A204.1 (cell line): Measurements from ENCODE around the gene GPRIN3.
"Not testable (repeated sequence)": the region's sequence is repeated elsewhere in the genome, so short reads cannot be mapped to it uniquely, and the experiment has no call there.

Experiments
- FAIRE-seq: peaks from 2 replicates; lab custom pipeline; 2012; peaks lifted over from hg19 to GRCh38; lab: Jason Lieb, UNC

The GPRIN3 gene

GRCh38 chr4:89311433-89311832 lies 3.8 kb upstream of the GPRIN3 start:
- no peak for FAIRE-seq

DNA sequence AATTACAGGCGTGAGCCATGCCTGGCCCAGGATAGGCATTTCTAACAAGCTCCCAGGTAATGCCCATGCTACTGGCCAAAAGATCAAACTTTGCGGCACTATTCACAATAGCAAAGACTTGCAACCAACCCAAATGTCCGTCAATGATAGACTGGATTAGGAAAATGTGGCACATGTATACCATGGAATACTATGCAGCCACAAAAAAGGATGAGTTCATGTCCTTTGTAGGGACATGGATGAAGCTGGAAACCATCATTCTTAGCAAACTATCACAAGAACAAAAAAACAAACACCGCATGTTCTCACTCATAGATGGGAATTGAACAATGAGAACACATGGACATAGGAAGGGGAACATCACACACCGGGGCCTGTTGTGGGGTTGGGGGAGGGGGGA lies 1.6 kb upstream of the GPRIN3 start:
- not testable (repeated sequence) for FAIRE-seq

- FAIRE-seq = no peak
Measured at GRCh38 chr4:89308161-89308500, 531 bp upstream of the GPRIN3 start.

DNA sequence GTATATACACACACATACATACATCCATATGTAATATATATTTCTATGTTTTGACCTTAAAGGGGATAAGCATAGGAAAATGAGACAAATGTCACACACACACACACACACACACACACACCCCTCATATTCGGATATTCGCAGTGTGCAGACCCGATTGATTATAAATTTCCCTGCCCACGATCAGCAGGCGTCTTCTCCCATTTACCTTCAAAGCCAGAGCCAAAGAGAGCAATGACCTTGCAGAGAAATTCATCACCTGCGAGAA lies 488 bp downstream of the GPRIN3 start:
- no peak for FAIRE-seq

GRCh38 chr4:89306486-89307177 lies 968 bp downstream of the GPRIN3 start:
- no peak for FAIRE-seq

- no peak for FAIRE-seq
Measured at GRCh38 chr4:89305712-89306437, 1.7 kb downstream of the GPRIN3 start.

GRCh38 chr4:89305028-89305427 lies 2.6 kb downstream of the GPRIN3 start:
- FAIRE-seq = no peak

GRCh38 chr4:89303814-89304388 lies 3.7 kb downstream of the GPRIN3 start:
- no peak for FAIRE-seq

DNA sequence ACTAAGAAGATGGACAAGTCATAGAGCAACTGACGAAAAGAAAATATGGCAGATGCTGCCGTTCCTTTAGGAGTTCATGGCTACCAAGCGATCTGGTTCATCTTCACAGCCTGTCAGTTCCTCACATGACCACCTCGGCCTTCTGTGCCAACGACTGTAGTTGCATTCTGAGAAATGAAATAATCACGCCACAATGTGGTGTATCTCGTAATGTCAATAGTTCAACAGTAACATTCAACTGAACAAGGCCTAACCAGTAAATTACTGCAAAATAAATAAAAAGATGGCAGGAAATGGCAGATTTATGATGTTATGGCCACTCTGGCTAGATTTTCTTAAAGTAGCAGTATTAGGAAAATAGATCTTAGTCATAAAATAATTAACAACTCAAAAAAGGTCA lies 4.4 kb downstream of the GPRIN3 start:
- no peak for FAIRE-seq

GRCh38 chr4:89301902-89302301 lies 5.7 kb downstream of the GPRIN3 start:
- FAIRE-seq = no peak

DNA sequence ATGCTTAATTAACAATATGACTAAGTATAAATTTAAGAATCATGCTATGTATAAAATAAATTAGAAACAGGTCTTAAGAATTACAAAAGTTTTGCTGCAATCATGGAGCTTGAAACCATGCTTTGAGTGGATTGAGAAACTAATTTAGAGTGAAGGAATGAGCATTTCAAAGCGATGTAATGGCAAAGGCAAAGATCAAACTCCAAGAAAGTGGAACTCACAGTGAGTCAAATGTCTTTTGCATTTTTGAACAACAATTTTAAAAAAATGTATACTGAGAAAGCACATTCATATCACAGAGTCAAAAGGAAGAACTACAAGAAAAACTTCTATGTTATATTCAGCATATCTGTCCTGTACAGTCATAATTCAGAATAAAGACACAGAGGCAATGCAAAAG lies 6.6 kb downstream of the GPRIN3 start:
- no peak for FAIRE-seq

- no peak for FAIRE-seq
Measured at GRCh38 chr4:89300499-89300898, 7.1 kb downstream of the GPRIN3 start.

GRCh38 chr4:89300060-89300459 lies 7.5 kb downstream of the GPRIN3 start:
- FAIRE-seq = no peak

DNA sequence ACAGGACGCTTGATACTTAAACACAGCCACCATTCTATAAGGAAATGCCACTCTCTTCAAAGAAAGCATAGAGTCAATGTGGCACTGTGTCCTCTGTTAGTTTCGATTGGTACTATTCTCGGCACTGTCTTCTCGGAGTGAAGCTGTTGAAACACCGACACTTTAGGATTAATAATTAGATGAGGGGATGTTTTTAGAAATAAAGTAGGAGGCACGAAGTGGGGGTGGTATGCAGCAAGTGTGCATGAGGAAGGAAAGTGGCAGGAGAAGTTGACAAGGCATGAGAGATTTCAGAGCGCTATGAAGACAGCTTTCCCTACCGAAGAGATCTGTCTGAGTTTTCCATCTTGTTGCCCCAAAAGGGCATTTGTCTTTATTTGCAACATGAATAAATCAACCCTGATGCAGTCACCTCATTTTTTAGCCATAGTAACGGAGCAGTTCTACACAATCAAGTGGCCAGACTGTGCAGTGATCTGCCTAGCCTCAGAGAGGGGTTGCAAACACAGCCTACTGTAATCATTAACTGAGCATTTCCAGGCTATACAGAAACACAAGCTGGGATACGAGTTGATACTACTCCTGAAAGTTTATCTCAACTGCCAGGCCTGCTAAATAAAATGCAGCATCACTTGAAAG lies 8.3 kb downstream of the GPRIN3 start:
- FAIRE-seq = no peak

DNA sequence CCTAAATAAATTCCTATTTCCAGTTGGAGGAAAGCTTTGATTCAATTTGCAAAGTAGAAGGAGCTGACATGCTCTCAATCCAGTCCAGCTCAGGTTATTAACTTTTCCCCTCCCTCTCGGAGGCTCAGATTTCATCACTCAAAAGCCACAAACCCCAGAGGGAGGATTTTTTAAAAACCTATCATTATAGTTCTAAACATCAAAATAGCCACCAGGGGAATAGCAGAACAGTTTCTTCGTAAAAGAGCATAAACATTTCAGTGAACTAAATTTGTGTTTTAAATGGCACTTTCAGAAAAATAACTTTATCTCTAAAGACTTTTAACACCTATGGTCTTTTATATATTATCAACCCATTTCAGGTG lies 8.8 kb downstream of the GPRIN3 start:
- FAIRE-seq = no peak

- no peak for FAIRE-seq
Measured at GRCh38 chr4:89298155-89298554, 9.4 kb downstream of the GPRIN3 start.

DNA sequence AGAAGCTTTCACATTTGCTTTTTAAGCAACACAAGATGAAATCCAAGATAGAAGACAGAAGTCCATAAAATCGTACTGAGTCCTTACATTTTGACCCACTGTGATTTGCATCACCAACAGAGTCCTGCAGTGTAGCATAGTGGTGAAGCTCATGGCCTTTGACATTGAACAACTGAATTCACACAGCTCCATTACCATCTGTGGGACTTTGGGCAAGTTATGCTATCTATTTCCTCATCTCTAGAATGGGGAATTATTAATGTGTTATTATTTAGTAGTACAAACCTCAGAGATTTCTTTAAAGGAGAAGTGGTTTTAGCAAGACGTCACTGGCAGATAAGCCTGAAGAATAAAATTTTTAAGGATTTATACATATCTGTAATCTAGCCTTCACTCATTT lies 10.7 kb downstream of the GPRIN3 start:
- no peak for FAIRE-seq

DNA sequence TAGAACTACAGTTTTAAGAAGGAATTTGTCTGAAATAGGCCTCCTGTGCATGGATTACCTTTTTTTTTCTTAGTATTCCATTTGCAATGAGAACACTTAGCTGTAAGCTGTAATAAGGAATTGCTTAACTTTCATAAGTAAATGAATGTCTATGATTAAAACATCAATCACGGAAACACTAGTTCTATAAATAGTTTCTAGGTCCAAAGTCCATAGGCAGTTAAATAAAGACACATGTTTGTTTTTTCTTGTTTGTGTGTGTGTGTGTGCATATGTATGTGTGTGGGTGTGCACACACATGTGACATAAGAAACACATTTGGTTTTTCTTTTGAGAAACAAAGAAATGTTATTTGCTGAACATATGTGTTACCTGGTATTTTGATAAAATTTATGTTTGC lies 11.2 kb downstream of the GPRIN3 start:
- no peak for FAIRE-seq

DNA sequence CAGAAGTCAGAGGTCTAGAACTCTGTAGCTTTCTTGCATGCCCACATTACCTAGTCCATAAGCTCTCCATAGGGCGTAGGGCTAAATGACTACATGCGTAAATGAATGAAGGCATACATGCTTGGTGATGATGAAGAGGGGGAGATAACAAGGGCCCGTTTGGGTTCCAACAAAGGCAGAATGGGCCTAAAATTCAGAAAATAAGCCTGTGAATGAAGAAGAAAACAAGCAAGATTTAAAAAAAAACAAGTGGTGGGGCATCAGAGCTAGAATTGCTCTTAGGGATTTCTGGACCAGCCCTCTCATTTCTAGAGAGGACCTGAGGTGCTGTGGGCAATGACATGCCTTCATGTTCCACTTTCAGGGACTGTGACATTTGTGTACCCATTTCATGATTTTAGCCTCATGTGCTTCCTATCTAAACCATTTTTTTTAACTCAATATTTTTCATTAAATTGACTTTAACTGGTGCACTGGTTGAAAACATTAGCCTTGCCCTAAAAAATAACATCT lies 12.1 kb downstream of the GPRIN3 start:
- no peak for FAIRE-seq

DNA sequence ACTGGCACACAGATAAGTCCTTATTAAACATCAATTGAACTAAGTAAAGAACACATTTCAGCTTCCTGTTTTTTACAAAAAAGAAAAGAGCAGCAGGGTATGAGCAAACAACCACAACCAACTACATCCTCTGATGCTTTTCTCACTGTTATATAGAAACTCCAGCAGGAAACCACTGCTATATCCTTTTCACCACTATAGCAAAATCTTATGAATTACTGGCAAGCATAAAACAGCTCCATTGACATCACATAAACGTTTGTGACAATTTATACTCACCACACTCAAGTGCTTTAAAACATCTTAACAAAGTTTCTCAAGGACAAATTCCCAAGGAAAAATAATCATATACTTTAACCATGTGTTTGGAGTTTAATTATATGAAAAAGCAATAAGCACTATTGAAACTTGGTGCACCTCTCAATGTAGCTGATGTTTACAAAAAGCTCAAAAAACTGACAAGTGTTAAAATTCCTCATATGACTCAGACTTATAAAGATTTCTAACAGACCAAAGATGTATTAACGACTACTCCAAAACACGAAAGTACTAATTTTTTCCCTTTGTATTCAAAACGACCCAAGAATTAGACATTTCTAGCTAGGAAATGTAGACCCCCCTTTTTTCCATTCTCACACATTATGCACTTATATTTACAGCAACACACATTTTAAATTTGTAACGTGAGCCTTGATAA lies 12.9 kb downstream of the GPRIN3 start:
- no peak for FAIRE-seq

DNA sequence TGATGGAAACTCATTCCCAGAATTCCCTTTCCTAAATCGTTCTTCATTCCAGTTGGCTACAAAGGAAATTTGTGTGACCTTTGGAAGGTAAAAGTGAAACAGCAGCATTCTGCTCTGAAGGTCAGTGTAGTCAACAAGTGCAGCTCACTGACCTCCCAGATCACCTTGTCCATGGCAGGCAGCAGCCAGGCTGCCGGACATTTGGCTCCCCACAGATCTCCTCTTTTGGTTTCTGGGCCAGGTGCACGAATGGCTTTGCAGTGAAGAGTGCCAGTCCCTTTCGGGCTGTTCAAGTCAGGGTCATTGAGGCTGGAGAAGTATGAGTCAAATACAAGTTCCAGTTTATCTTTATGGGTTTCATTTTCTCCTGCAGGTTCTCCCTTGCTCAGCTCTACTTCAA lies 14.3 kb downstream of the GPRIN3 start:
- FAIRE-seq = no peak

DNA sequence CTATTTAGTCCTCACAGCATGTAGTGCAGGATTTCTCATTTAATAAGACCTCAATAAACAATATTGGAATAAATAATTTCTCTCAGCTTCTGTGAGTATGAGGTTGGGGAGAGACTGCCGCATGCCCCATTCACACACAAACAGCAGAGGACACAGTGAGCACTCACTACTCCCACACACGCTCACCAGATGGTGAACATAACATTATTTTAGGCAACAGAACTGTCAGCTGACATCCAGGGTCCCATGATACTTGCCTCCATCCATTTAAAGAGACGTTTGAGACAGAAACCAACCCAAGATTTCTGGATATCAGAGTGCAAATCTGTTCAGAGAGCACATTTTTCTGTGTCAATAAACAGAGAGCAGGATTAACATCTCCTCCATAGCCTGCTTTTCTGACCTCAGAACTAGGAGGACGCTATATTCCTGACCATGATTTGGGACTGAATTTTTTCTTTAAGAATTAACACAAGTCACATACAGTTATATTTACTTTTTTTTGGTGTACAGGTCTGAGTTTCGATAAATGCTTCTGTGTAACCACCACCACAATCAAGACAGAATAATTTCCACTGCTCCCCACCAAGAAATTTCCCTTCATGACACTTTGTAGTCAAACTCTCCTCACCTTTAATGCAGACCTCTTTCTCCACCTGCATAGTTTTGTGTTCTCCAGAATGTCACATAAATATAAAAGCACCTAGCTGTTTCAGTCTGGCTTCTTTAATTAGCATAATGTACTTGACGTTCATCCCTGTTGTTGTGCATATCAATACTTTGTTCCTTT lies 16.7 kb downstream of the GPRIN3 start:
- no peak for FAIRE-seq
